Motor neuron (in vitro differentiated cells): Measurements from ENCODE around the gene LY6G5B. TPM values are rescaled to one million over a fixed set of nuclear protein-coding genes. Genes with fewer than 3 reads are reported as not detected.

Experiments
- ATAC-seq, 8 experiments: fragments of 200-7000 bp; cut with Tn5 transposase; replicated peaks in 6 of 8; 2 replicates each; pipeline ENCODE4 v1.8.0; 2021; ENCODE audit warnings: mild to moderate bottlenecking in 8 of 8, moderate library complexity in 8 of 8
- H3K27ac ChIP-seq, 2 donors: fragments of 250-450 bp; sonication (Bioruptor Pico); 2 replicates each; pipeline ENCODE4 v1.9.0; 2021; ENCODE audit warnings: antibody characterized with exemption in 2 of 2, mild to moderate bottlenecking in 2 of 2, moderate library complexity in 1 of 2
- H3K4me1 ChIP-seq, 2 donors: fragments of 250-450 bp; sonication (Bioruptor Pico); replicated peaks in 1 of 2; 2 replicates each; pipeline ENCODE4 v1.6.1; 2021; ENCODE audit warnings: antibody characterized with exemption in 2 of 2, mild to moderate bottlenecking in 2 of 2, moderate library complexity in 1 of 2
- H3K4me3 ChIP-seq, 5 donors: fragments of 250-450 bp; sonication (Bioruptor Pico); 2 replicates each; pipeline ENCODE4 v1.9.0; 2021; ENCODE audit warnings: antibody characterized with exemption in 5 of 5, mild to moderate bottlenecking in 5 of 5, moderate library complexity in 4 of 5
- WGBS, 10 experiments: fragments of 450-650 bp; shearing (Covaris generic); methylation state at CpG; one replicate each; pipeline ENCODE4 v1.0.0; 2022; 5-methylcytosine and 5-hydroxymethylcytosine counted together
- in situ Hi-C, 9 experiments: fragments of 400-800 bp; cut with MboI; loops; one replicate each; pipeline ENCODE4 v1.15.0; 2021; ENCODE audit warnings: low sequenced_read_pairs in 9 of 9, low pct_unique_long_range_greater_than_20kb in 2 of 9; ENCODE audit not compliant: unreplicated experiment in 9 of 9
- total RNA-seq, 8 experiments: library from RNA; unstranded; fragments of 300-600 nt; gene quantifications; 2 replicates each; pipeline versions ENCODE4 v1.2.3 to v1.2.4, GENCODE V29; 2022

Gene LY6G5B
- total RNA-seq, 8 experiments from 2014 or later: 3.0 to 20.9 (median 6.3) TPM

DNA sequence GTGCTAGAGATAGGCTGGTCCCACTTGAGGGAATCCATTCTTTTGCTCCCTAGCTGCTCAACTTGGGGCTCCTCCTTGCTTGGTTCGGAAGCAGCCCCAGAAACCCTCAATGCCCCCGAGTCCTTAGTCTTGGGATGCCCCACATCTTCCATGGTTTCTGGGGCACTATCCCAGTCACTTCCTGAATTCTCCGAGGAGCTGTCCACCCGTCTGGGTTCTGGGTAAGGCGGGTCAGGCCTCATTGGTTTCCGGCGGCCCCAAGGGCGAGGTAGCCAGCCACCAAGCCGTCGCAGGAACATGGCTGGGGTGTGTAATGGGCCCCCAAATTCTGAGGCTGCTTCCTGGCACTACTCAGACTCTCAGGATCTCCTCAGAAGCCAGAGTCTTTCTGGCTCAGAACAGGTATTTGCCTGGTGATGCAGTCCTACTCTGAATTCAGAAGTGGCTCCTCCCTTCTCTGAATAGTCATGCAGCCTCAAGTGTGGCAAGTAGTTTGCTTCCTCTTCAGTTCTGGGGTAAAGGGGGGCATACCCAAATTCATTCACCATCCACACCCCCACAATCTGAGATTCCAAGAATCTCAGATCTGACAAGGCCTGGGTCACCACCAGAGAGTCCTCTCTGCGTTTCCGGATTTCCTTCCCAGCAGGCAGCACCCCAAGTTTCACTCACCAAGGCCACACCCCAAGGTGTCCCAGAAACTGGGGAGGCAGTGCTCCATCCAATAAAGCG, 10.0 kb upstream of the LY6G5B start:
- ATAC-seq: peak in 3 of 8 experiments; percentile 9 to 10 (median 10)
- peaks cover 29 to 31% of the 10 kb centered on the region in 2 donors for H3K4me1 ChIP-seq
- peak overlapping the region; percentile 68 to 79 for H3K27ac ChIP-seq
- peak overlapping the region; percentile 48 to 74 (median 57) for H3K4me3 ChIP-seq
- in situ Hi-C loops: loop anchor here in 1 of 9 experiments (25.0 kb wide), 1 partner anchor 177 kb away; the partner anchor contains the start of gene HSPA1B
- 0 to 53% (median 27%) methylated on average over 1 to 9 of the region's 13 CpGs; no CpG with 5 or more reads in 3 of the 10 experiments for WGBS, 10 experiments

DNA sequence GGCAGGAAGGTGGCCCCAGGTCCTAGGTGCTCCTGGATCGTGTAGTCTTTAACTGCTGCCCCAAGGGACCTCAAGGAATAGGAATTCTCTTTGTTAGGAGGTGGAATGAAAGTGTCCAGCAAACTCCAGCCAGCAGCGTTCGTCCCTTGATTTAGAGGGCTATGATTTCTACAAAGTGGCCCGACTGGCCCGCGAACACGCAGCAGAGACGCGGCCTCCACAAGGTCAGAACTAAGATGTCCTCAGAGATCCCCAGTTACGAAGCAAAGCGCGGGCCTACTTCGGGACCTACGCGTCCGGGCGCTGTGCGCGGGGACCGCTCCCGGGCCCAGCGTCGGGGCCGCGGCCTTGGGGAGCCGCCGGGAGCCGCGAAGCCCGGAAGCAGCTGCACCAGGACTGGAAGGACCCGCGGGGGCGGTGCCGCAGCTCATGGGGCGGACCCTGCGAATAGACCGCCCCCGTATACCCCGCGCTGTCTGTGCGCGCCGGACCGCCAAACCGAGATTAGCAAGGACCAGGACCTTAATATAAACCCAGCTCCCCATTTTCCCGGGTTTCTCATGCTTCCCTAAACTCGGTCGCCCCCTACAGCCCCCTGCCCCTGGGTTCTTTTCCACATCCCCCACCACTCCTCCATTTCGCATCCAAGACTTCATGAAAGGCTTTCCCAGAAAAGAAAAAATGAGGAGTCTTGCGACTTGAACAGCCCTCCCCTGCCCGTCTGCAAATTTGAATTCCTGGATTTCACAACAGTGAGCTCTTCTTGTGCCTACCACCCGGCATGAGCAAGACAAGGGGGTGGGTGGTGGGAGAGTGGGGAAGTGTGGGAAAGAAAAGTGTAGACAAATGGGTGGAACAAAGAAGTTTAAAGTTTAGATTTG, 9.2 kb upstream of the LY6G5B start, which contains the start of gene C6orf47:
C6orf47 (minus strand) TSS at position 398 of the 881 bp plus-strand sequence. CDS start 831 bp downstream, outside the sequence.
- Histone ChIP-seq H3K4me1 (peaks cover 29 to 31% of the 10 kb centered on the region in 2 donors), H3K4me3 (peak within 1 kb of the TSS; percentile 48 to 74 (median 57)), H3K27ac (peak within 1 kb of the TSS; percentile 68 to 79)
- 0 to 2% (median 0%) methylated on average over 1 to 17 of the region's 52 CpGs; no CpG with 5 or more reads in 3 of the 10 experiments for WGBS, 10 experiments
- ATAC-seq: peak; percentile 57 to 71 (median 68)
- in situ Hi-C loops: loop anchor here in 1 of 9 experiments (25.0 kb wide), 1 partner anchor 177 kb away; the partner anchor contains the start of gene HSPA1B

DNA sequence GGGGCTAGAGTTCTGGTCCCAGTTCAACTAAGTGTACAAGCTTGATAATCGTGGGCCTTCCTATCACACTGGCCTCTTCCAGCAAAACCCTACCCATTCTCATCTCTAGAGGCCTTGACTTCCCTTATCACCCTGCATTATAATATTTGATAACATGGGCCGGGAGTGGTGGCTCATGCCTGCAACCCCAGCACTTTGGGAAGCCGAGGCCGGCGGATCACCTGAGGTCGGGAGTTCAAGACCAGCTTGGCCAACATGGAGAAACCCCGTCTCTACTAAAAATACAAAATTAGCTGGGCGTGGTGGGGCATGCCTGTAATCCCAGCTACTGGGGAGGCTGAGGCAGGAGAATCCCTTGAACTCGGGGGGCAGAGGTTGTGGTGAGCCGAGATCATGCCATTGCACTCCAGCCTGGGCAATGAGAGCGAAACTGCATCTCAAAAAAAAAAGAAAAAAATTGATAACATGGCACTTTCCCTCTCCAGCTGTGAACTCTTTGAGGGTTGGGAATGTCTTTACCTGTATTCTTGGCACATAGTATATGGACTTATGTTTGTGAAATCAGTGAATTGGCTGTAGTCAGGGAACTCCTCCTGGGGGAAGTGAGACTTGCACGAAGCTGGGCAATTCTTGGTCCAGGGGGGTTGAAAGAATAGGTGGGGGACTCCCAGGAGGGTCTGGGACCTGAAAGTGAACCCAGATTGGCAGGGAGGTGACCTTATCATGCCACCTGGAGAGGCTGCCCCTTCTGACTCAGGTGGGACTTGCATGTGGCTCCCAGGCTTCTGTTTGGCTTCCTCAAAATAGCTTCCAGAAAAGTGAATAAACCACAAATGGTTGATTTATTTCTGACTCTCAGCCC, 8.3 kb upstream of the LY6G5B start:
- Histone ChIP-seq H3K4me3 (peak overlapping the region; percentile 48 to 74 (median 57)), H3K4me1 (peaks cover 29 to 32% of the 10 kb centered on the region in 2 donors), H3K27ac (peak overlapping the region in 1 of 2 donors; percentile 79)
- no peak for ATAC-seq
- 70 to 100% (median 87%) methylated on average over 2 to 8 of the region's 12 CpGs; no CpG with 5 or more reads in 3 of the 10 experiments for WGBS, 10 experiments
- in situ Hi-C loops: loop anchor here in 1 of 9 experiments (25.0 kb wide), 1 partner anchor 176 kb away; the partner anchor contains the start of gene HSPA1B

DNA sequence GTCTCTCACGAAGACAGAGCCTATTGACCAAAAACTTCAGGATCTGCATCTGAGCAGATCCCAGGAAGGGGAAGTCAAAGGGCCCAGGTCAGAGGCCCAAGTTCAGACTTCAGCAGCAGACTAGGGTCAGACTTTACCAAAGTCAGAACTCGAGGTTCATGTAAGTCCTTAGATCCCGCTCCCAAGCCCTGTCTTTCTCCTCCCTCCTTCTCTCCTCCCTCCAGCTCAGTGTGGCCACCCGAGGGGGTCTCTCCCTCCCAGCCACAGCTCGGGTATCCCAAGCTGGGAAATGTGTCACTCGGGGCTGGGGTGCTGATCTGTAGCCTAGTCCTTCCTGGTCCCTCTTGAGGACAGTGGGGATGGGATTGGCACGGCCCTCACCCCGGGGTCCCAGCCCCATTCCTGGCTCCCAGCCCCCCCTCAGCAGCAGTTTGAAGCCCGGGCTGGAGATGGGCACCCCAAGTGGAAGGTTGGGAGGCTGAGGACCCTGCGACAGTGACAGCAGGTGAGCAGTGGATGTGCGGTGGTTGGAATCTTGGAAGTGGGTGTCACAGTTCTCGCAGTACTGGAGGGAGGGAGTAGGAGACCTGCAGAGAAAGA, 7.6 kb upstream of the LY6G5B start:
- no peak overlapping the region for H3K27ac ChIP-seq
- in situ Hi-C loops: loop anchor here in 1 of 9 experiments (25.0 kb wide), 1 partner anchor 175 kb away; the partner anchor contains the start of gene HSPA1B
- 73 to 100% (median 100%) methylated on average over 1 to 4 of the region's 12 CpGs; no CpG with 5 or more reads in 2 of the 10 experiments for WGBS, 10 experiments
- H3K4me1 ChIP-seq: peaks cover 29 to 39% of the 10 kb centered on the region in 2 donors
- no peak overlapping the region for H3K4me3 ChIP-seq
- no peak for ATAC-seq

DNA sequence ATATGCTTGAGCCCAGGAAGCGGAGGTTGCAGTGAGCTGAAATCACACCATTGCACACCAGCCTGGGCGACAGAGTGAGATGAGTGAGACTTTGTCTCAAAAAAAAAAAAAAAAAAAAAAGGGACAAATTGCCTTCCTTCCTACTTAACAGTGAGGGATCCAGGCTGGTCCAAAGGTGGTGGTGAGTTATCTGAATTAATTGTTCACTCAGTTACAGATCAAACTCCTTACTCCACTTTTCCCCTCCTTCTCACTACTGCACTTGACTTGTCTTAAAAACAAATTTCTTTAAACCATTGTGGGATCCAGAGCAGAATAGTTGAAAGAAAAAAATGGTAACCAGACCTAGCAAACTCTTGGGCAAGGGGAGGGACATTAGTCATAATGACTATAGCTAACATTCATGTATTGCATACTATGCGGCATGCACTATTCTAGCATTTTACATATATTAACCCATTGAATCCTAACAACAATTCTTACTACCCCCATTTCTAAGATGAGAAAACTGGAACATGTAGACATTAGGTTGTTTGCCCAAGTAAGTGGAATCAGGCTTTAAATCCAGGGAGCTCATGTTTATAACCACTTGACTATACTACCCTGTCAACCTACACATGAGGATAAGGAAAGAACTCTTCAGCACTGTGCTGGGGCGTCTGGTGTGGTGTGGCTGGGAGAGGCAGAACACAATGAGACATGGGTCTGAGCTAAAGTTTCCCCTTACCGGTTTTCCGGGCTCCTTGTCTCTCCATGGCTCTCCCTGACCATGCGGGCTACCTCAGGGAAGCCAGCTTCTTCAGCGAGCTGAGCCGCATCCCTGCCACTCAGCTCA, 6.4 kb upstream of the LY6G5B start:
- in situ Hi-C loops: loop anchor here in 1 of 9 experiments (25.0 kb wide), 1 partner anchor 174 kb away; the partner anchor contains the start of gene HSPA1B
- WGBS, 10 experiments: 46 to 100% (median 62%) methylated on average over 1 to 4 of the region's 9 CpGs; no CpG with 5 or more reads in 2 of the 10 experiments
- Histone ChIP-seq H3K4me1 (peaks cover 25 to 34% of the 10 kb centered on the region in 2 donors), H3K27ac (peak overlapping the region; percentile 93 to 96), H3K4me3 (peak overlapping the region; percentile 60 to 93 (median 84))
- peak in 1 of 8 experiments; percentile 0 for ATAC-seq

DNA sequence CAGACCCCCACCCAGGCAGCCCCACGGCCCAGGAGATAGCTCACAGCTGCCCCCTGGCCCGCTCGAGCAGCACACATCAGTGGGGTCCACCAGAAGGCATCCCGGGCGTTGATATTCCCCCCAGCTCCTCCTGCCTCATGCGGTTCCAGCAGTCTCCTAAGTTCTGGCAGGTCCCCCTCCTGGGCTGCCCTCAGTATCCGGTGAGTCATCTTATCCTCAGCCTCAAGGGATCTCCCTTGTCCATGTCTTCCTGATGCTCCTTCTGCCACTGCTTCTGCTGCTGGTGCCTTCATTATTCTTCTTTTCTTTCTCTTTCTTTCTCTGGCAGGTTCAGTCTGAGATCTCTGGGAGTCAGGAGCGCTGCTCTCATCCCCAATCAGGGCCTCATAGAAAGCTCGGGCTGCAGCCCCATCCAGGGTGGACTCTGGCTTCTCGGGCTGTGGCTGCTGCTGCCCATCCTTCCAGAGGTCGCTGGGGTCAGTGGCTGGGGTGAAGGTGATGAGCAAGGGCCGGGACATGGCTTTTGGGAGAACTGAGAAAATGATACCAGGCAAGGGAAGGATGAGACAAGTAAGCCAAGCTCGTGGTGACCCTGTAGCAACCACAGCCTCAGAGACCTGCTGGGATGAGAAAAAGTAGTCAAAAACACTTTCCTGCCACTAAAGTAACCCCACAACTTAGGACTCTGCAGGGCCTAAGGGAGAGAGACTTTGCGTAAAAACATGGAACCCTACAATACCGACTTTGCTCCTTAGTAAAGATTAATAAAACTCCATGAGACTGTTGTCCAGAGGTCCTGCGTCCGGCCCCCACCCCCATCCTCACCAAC, 5.6 kb upstream of the LY6G5B start:
- ATAC-seq: peak in 5 of 8 experiments; percentile 3 to 14 (median 5)
- Histone ChIP-seq H3K4me1 (peaks cover 17 to 26% of the 10 kb centered on the region in 2 donors), H3K4me3 (peak overlapping the region; percentile 60 to 93 (median 84)), H3K27ac (peak overlapping the region; percentile 93 to 96)
- WGBS, 10 experiments: 0 to 40% (median 14%) methylated on average over 1 to 9 of the region's 17 CpGs; no CpG with 5 or more reads in 2 of the 10 experiments
- in situ Hi-C loops: loop anchor here in 1 of 9 experiments (25.0 kb wide), 1 partner anchor 173 kb away; the partner anchor contains the start of gene HSPA1B

DNA sequence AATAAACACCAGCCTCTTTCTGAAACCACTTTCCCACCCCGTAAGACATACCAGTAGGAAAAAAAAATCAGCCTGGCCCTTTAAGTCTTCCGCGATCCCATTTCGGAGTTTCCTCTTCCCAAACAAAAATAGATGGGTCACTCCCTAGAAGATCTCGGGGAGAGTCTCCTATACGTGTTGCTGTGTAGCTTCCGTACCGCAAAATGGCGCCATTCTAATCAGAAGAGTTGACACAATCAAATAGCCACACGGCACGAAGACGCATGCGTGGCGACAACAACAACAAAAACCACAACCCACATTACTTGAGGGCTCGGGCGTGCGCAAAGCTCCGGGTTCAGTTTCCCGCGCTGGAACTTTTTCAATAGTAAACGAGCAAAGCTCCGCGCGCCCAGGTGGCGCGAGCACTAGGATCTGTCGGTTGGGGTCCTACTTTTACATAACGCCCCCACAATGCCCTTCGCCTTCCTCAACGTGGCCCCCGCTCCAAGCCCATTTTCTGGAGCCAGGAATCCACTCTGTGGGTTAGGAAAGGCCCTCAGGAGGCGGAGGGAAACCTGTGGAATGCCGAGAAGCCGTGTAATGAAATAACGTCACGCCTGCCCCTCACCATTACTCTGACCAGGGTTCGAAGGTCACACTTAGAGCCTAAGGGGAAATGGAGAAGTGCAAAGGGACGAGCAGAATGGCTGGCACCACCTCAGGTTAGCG, 4.8 kb upstream of the LY6G5B start, which contains the start of gene GPANK1:
GPANK1 (minus strand) TSS at position 208 of the 711 bp plus-strand sequence. CDS start 519 bp downstream, outside the sequence.
- WGBS, 10 experiments: 0 to 3% (median 0%) methylated on average over 6 to 23 of the region's 39 CpGs; no CpG with 5 or more reads in 3 of the 10 experiments

DNA sequence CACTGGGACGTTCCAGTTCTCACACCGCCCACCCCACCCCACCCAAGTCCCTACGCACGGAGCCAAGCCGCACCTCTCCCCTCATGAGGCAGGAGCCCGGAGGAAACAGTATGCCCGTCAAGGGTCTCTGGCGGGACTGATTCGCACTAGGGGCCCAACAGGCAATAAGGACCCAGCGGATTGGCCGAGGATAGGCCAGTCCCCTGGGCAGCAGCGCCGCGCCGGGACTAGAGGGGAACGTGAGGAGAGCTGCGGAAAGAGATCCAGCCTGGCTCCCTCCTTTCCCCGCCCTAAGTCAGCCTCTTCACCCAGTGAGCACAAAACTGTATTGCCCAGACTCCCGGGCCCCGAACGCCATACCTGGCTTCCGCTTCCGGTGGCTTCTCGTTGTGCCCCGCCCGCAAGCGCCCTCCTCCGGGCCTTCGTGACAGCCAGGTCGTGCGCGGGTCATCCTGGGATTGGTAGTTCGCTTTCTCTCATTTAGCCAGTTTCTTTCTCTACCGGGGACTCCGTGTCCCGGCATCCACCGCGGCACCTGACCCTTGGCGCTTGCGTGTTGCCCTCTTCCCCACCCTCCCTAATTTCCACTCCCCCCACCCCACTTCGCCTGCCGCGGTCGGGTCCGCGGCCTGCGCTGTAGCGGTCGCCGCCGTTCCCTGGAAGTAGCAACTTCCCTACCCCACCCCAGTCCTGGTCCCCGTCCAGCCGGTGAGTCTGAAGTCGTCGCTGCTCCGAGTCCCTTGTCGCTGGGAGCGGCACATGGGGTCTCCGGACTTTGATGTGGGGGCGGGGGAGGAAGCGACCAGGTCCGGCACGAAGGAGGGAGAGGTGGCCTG, 4.1 kb upstream of the LY6G5B start, which contains the start of gene CSNK2B:
CSNK2B (plus strand) TSS at position 580 of the 836 bp plus-strand sequence. CDS start 752 bp downstream, outside the sequence.
- in situ Hi-C loops: loop anchor here in 1 of 9 experiments (25.0 kb wide), 1 partner anchor 172 kb away; the partner anchor contains the start of gene HSPA1B
- H3K4me3 ChIP-seq: peak within 1 kb of the TSS; percentile 60 to 93 (median 84)
- 0% methylated on average over 2 to 7 of the region's 63 CpGs; no CpG with 5 or more reads in 8 of the 10 experiments for WGBS, 10 experiments
- ATAC-seq: peak; percentile 69 to 89 (median 83)
- peak within 1 kb of the TSS; percentile 93 to 96 for H3K27ac ChIP-seq
- H3K4me1 ChIP-seq: peaks cover 11 to 19% of the 10 kb centered on the region in 2 donors

More for the DNA sequence above, 4.8 kb upstream of the LY6G5B start, which contains the start of gene GPANK1:
- in situ Hi-C loops: loop anchor here in 1 of 9 experiments (25.0 kb wide), 1 partner anchor 172 kb away; the partner anchor contains the start of gene HSPA1B
- peak within 1 kb of the TSS; percentile 93 to 96 for H3K27ac ChIP-seq
- H3K4me1 ChIP-seq: peaks cover 11 to 19% of the 10 kb centered on the region in 2 donors
- H3K4me3 ChIP-seq: peak within 1 kb of the TSS; percentile 60 to 93 (median 84)
- ATAC-seq: peak; percentile 15 to 47 (median 39)
